Mucosa of gallbladder (tissue), 1 donor: ENCODE data around the gene OSGIN1. TPM values are rescaled to one million over a fixed set of nuclear protein-coding genes. Genes with fewer than 3 reads are reported as not detected.

Source experiments
- DNase-seq: peaks from one replicate; pipeline ENCODE4 v3.0.0-alpha.2; 2020; ENCODE audit warnings: low spot score
- total RNA-seq: library from RNA; stranded (reverse); gene quantifications from one replicate; pipeline ENCODE4 v1.2.1, GENCODE V29; 2021
- donor health status: DM: no; HTN: no; CAD: no.

Gene OSGIN1
- total RNA-seq, 1 donor from 2014 or later = 22.4 TPM

- DNase-seq = peak; percentile 79
These were observed 26.2 kb upstream of the OSGIN1 start for GRCh38 chr16:83926726-83927397.

- DNase-seq = no peak
These were observed 24.5 kb upstream of the OSGIN1 start for GRCh38 chr16:83928341-83929055.

GRCh38 chr16:83929811-83930555 is 23.1 kb upstream of the OSGIN1 start:
- no peak for DNase-seq

GRCh38 chr16:83930730-83931500 is 22.1 kb upstream of the OSGIN1 start:
- DNase-seq = no peak

- no peak for DNase-seq
These were observed 21.5 kb upstream of the OSGIN1 start for GRCh38 chr16:83931556-83931955.

GRCh38 chr16:83932304-83932703 is 20.7 kb upstream of the OSGIN1 start:
- no peak for DNase-seq

- DNase-seq = no peak
These were observed 19.9 kb upstream of the OSGIN1 start for GRCh38 chr16:83932955-83933673.

- no peak for DNase-seq
These were observed 19.0 kb upstream of the OSGIN1 start for GRCh38 chr16:83933885-83934683.

- no peak for DNase-seq
These were observed 18.4 kb upstream of the OSGIN1 start for GRCh38 chr16:83934684-83934977.

GRCh38 chr16:83935005-83935857 is 17.8 kb upstream of the OSGIN1 start:
- DNase-seq = no peak

- DNase-seq = no peak
These were observed 17.2 kb upstream of the OSGIN1 start for GRCh38 chr16:83935858-83936255.

- no peak for DNase-seq
These were observed 16.4 kb upstream of the OSGIN1 start for GRCh38 chr16:83936581-83937165.

GRCh38 chr16:83937267-83937666 is 15.8 kb upstream of the OSGIN1 start:
- no peak for DNase-seq

- no peak for DNase-seq
These were observed 14.8 kb upstream of the OSGIN1 start for GRCh38 chr16:83937922-83938885.

- no peak for DNase-seq
These were observed 13.7 kb upstream of the OSGIN1 start for GRCh38 chr16:83939266-83939855.

- DNase-seq = no peak
These were observed 12.9 kb upstream of the OSGIN1 start for GRCh38 chr16:83940119-83940518.

GRCh38 chr16:83940630-83941378 is 12.2 kb upstream of the OSGIN1 start:
- DNase-seq = no peak
